Measurements from ENCODE around the gene GKN2.
"Not testable (repeated sequence)": the region's sequence is repeated elsewhere in the genome, so short reads cannot be mapped to it uniquely, and the experiment has no call there.

The GKN2 gene

GRCh38 chr2:68959001-68959400, 6.3 kb upstream of the GKN2 start:
- DNase-seq = no peak

- not testable (repeated sequence) for DNase-seq
Measured at GRCh38 chr2:68955432-68955831, 2.7 kb upstream of the GKN2 start.

GRCh38 chr2:68951899-68952298, 794 bp downstream of the GKN2 start:
- no peak for DNase-seq

GRCh38 chr2:68948710-68949109, 4.0 kb downstream of the GKN2 start:
- no peak for DNase-seq

GRCh38 chr2:68946117-68946516, 6.6 kb downstream of the GKN2 start:
- DNase-seq = no peak

- DNase-seq = peak; percentile 63
Measured at GRCh38 chr2:68943581-68944568, 8.8 kb downstream of the GKN2 start.

- no peak for DNase-seq
Measured at GRCh38 chr2:68942827-68943226, 9.9 kb downstream of the GKN2 start.

DNA sequence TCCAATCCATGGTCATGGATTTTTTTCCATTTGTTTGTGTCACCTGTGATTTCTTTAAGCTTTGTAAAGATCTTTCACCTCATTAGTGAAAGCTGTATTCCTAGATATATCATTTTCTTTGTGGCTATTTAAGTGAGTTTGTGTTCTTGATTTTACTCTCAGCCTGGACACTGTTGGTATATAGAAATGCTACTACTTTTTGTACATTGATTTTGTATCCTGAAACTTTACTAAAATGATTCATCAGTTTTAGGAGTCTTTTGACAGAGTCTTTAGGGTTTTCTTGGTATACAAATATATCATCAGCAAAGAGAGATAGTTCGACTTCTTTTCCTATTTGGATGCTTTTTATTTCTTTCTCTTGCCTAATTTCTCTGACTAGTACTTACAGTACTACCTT, 12.3 kb downstream of the GKN2 start:
- no peak for DNase-seq

DNA sequence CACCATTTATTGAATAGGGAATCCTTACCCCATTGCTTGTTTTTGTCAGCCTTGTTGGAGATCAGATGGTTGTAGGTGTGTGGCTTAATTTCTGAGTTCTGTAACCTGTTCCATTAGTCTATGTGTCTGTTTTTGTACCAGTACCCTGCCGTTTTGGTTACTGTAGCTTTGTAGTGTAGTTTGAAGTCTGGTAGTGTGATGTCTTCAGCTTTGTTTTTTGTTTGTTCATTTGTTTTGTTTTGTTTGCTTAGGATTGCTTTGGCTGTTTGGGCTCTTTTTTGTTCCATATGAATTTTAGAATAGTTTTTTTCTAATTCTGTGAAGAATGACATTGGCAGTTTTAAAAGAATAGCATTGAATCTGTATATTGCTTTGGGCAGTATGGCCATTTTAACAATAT, 12.7 kb downstream of the GKN2 start:
- no peak for DNase-seq

GRCh38 chr2:68938938-68939337, 13.8 kb downstream of the GKN2 start:
- no peak for DNase-seq

GRCh38 chr2:68937346-68938055, 15.2 kb downstream of the GKN2 start:
- no peak for DNase-seq

- DNase-seq = no peak
Measured at GRCh38 chr2:68936889-68937288, 15.8 kb downstream of the GKN2 start.

- DNase-seq = no peak
Measured at GRCh38 chr2:68936427-68936826, 16.3 kb downstream of the GKN2 start.

GRCh38 chr2:68935471-68935870, 17.2 kb downstream of the GKN2 start:
- DNase-seq = no peak

DNA sequence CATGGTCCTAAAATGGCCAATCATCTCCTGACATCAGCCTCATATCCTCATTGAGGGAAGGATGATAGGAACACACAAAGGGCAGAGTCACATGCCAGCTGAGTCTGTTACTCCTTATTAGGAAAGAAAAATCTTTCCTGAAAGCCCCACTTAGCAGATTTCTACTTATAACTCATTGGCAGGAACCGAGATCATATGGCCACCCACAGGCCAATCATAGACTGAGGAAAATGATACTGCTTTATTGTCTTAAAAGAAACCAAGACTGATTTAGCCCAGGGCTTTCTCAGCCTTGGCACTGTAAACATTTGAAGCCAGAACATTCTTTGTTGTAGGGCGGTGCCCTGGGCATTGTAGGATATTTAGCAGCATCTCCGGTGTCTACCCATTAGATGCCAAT, 18.7 kb downstream of the GKN2 start:
- no peak for DNase-seq

DNA sequence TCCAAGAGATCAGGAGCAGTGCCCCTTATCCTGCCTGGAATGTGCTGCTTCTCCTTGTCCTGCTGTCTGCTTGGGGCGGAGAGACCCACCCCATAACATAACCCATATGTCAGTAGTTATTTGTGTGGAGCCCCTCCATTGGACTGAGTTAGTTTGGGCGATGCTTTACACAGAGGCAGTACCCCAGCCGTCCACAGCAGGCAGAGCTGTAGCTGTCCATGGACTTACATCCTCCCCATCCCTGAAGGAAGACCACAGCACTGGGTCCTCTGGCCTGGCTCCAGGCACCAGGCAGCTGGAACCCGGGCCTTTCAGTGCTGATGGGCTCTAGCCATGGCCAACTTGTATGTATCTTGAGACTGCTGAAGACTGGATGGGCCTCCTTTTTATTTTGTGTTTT, 20.3 kb downstream of the GKN2 start:
- DNase-seq = no peak

DNA sequence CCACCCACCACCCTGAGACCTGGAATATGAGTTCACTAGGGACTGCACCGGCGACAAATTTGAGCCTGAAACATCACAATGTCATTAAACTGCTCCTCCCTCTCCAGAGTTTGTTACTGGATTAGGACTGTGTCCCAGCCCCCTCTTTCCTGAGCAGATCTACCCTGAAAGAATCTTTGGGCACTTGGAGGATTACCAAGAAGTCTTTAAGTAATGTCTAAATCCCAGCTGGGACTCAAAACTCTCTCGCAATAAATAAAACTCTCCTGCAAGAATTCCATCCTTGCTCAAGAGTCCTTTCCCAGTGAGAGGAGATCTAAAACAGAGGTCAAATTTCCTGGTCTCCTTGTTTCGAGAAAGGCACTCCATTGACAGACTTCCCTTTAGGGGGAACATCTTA, 20.9 kb downstream of the GKN2 start:
- no peak for DNase-seq

DNA sequence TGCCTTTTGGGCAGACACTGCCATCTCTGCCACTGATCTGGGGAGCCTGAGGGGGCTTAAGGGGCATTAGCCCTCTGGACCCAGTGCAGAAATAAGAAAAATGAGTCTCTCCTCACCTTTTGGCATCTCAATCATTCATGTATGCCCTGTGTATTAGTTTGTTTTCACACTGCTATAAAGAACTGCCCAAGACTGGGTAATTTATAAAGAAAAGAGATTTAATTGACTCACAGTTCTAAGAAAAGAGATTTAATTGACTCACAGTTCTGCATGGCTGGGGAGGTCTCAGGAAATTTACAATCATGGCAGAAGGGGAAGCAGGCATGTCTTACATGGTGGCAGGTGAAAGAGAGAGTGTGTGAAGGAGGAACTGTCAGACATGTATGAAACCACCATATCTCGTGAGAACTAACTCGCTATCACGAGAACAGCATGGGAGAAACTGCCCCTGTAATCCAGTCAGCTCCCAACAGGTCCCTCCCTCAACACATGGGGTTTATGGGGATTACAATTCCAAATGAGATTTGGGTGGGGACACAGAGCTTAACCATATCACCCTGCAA, 21.5 kb downstream of the GKN2 start:
- no peak for DNase-seq

- no peak for DNase-seq
Measured at GRCh38 chr2:68926796-68927195, 25.9 kb downstream of the GKN2 start.

GRCh38 chr2:68925295-68925896, 27.3 kb downstream of the GKN2 start:
- no peak for DNase-seq

- DNase-seq = no peak
Measured at GRCh38 chr2:68921646-68922045, 31.0 kb downstream of the GKN2 start.

- no peak for DNase-seq
Measured at GRCh38 chr2:68920481-68921170, 32.1 kb downstream of the GKN2 start.

DNA sequence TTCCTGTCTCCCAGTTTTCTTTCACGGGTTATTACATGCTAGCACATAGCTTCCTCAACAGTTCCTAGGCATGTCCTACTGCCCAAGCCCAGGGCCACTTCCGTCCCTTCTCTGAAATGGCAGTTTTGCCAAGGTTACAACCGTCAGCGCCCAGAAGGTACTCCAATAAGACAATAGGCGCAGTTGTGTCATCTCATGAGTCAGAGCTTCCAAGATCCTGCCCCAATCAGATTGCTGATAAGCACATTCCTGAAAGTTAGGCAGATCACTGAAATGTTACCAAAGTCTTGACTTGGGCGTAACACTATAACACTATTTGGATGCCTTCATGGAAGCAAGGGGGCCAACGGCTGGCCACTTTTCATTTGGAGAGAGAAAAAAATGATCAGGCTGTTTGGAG, 34.2 kb downstream of the GKN2 start:
- DNase-seq = no peak

Data from NCI-H524 treated with DMSO at 0.1 percent for 48 hours (cell line).